KOPT-K1 (cell line): ENCODE measurements around the gene HKDC1.

Source experiments
- H3K27ac ChIP-seq: fragments of 200-600 bp; sonication (generic); 2 replicates; pipeline ENCODE4 v1.5.1; 2016; ENCODE audit warnings: antibody characterized with exemption, mild to moderate bottlenecking, low read depth, low read length; ENCODE audit not compliant: poor library complexity, severe bottlenecking
- H3K36me3 ChIP-seq: fragments of 200-600 bp; sonication (generic); 2 replicates; pipeline ENCODE4 v1.5.1; 2017; ENCODE audit warnings: antibody characterized with exemption, mild to moderate bottlenecking, low read length, moderate library complexity; ENCODE audit not compliant: insufficient read depth
- H3K9me3 ChIP-seq: fragments of 200-600 bp; sonication (generic); 2 replicates; pipeline ENCODE4 v1.5.1; 2017; ENCODE audit warnings: antibody characterized with exemption, low read length, mild to moderate bottlenecking; ENCODE audit not compliant: insufficient read depth, poor library complexity, severe bottlenecking

The HKDC1 gene

GRCh38 chr10:69211104-69211503 lies 9.0 kb upstream of the HKDC1 start:
- H3K27ac ChIP-seq: no peak overlapping the region
- H3K36me3 ChIP-seq: peaks cover 38% of the 10 kb centered on the region
- no peaks in the 10 kb centered on the region for H3K9me3 ChIP-seq

- Histone ChIP-seq H3K27ac (no peak overlapping the region), H3K36me3 (peaks cover 34% of the 10 kb centered on the region), H3K9me3 (no peaks in the 10 kb centered on the region)
Measured at GRCh38 chr10:69211524-69211923, 8.6 kb upstream of the HKDC1 start.

- no peak overlapping the region for H3K27ac ChIP-seq
- peaks cover 12% of the 10 kb centered on the region for H3K36me3 ChIP-seq
- H3K9me3 ChIP-seq: no peaks in the 10 kb centered on the region
Measured at GRCh38 chr10:69213591-69214311, 6.4 kb upstream of the HKDC1 start.

- Histone ChIP-seq H3K36me3 (peaks cover 2% of the 10 kb centered on the region; the same call in 1 of the 2 replicates), H3K9me3 (no peaks in the 10 kb centered on the region), H3K27ac (no peak overlapping the region)
Measured at GRCh38 chr10:69214666-69215131, 5.4 kb upstream of the HKDC1 start.

GRCh38 chr10:69215405-69216171 lies 4.5 kb upstream of the HKDC1 start:
- Histone ChIP-seq H3K27ac (peak overlapping the region; percentile 34), H3K36me3 (no peaks in the 10 kb centered on the region), H3K9me3 (no peaks in the 10 kb centered on the region)

GRCh38 chr10:69216577-69217118 lies 3.5 kb upstream of the HKDC1 start:
- Histone ChIP-seq H3K27ac (no peak overlapping the region), H3K36me3 (no peaks in the 10 kb centered on the region)

GRCh38 chr10:69217119-69217754 lies 2.9 kb upstream of the HKDC1 start:
- H3K27ac ChIP-seq: no peak overlapping the region
- H3K36me3 ChIP-seq: no peaks in the 10 kb centered on the region
- no peaks in the 10 kb centered on the region for H3K9me3 ChIP-seq

More at GRCh38 chr10:69216577-69217118, 3.5 kb upstream of the HKDC1 start:
- H3K9me3 ChIP-seq: no peaks in the 10 kb centered on the region

- Histone ChIP-seq H3K36me3 (no peaks in the 10 kb centered on the region), H3K9me3 (no peaks in the 10 kb centered on the region), H3K27ac (no peak overlapping the region)
Measured at GRCh38 chr10:69218831-69219230, 1.3 kb upstream of the HKDC1 start.

GRCh38 chr10:69220507-69220906 lies 375 bp downstream of the HKDC1 start:
- no peaks in the 10 kb centered on the region for H3K36me3 ChIP-seq
- H3K9me3 ChIP-seq: no peaks in the 10 kb centered on the region
- H3K27ac ChIP-seq: no peak overlapping the region

GRCh38 chr10:69222157-69223027 lies 2.3 kb downstream of the HKDC1 start:
- H3K9me3 ChIP-seq: no peaks in the 10 kb centered on the region
- no peaks in the 10 kb centered on the region for H3K36me3 ChIP-seq
- peak overlapping the region; percentile 92 for H3K27ac ChIP-seq

- Histone ChIP-seq H3K27ac (peak overlapping the region; percentile 92), H3K9me3 (no peaks in the 10 kb centered on the region), H3K36me3 (no peaks in the 10 kb centered on the region)
Measured at GRCh38 chr10:69223028-69223342, 2.9 kb downstream of the HKDC1 start.

GRCh38 chr10:69224862-69225657 lies 4.9 kb downstream of the HKDC1 start:
- Histone ChIP-seq H3K9me3 (no peaks in the 10 kb centered on the region), H3K36me3 (no peaks in the 10 kb centered on the region), H3K27ac (peak overlapping the region; percentile 50)

GRCh38 chr10:69225681-69226080 lies 5.5 kb downstream of the HKDC1 start:
- H3K9me3 ChIP-seq: no peaks in the 10 kb centered on the region
- H3K27ac ChIP-seq: peak overlapping the region; percentile 50
- H3K36me3 ChIP-seq: no peaks in the 10 kb centered on the region

GRCh38 chr10:69226919-69227450 lies 6.9 kb downstream of the HKDC1 start:
- Histone ChIP-seq H3K36me3 (no peaks in the 10 kb centered on the region), H3K9me3 (no peaks in the 10 kb centered on the region), H3K27ac (no peak overlapping the region)
